HFF-Myc (cell line): ENCODE results near the gene ARL5B.
"Not testable (repeated sequence)": the region's sequence is repeated elsewhere in the genome, so short reads cannot be mapped to it uniquely, and the experiment has no call there.

ENCODE experiments used
- DNase-seq: peaks from one replicate; pipeline ENCODE4 v3.0.0-alpha.2; 2011; ENCODE audit warnings: low read depth; ENCODE audit errors: extremely low read depth
- H3K4me3 ChIP-seq: replicated peaks from 2 replicates; pipeline ENCODE4 v1.5.1; 2011; ENCODE audit warnings: low read depth, mild to moderate bottlenecking, control low read depth, low read length
- CTCF ChIP-seq: IDR thresholded peaks from 2 replicates; pipeline ENCODE4 v1.5.1; 2012; ENCODE audit warnings: mild to moderate bottlenecking, low read depth, low read length, control low read depth; ENCODE audit errors: missing control alignments

ARL5B gene

DNA sequence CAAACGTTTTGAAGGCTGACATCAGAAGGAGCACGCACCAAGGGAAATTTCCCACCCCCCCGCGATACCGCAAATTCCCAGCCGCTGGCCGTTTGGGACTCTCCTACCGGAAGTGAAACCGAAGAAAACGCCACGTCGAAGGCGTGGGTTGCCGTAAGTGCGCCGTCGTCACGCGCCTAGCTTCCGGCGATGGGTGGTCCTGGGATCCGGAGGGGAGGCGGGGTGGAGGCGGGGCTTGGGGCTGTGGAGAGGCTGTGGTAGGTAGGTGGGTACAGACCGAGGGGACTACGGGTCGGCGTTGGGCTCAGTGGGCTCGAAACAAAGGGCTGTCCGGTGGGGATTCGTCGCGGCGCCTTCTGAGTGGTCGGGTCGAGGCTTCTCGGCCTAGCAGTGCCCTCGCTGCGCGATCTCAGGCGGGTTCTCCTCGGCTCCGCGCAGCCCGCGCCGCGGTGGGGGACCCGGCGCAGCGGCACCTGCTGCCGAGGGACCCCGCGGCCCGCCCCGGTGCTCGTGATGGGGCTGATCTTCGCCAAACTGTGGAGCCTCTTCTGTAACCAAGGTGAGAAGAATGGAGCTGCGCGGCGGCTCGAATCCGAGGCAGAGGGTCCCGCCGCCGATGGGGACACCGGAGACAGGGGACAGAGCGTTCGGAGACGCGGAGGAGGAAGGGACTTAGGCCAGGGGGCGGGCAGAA lies at the start of gene ARL5B:
TSS of gene ARL5B (plus strand) at position 307 of the 694 bp plus-strand sequence. CDS start at position 514, 207 bp downstream.
- TF ChIP-seq CTCF = no peak
- peak; percentile 86 for DNase-seq
- peak within 1 kb of the TSS; percentile 94 for H3K4me3 ChIP-seq

DNA sequence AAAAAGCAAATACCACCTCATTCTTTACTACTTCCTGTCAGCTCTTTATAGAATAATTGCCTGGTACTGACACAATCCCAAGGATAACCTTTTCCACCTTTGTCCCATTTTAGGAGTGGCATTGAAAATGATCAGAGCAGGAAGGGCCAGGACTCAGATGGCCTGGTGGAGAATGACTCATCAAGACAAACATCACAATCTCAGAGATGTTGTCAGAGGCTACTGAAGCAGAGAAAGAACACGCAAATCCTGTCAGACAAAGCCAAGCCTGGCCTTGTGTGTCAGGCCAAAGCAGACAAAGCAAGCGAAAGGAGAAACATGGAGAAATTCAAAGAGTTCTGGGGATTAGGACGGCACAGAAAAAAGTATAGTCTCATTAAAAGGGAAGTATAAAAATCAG lies 48.7 kb upstream of the ARL5B start:
- no peak for TF ChIP-seq CTCF
- DNase-seq = peak; percentile 20
- H3K4me3 ChIP-seq = no peak overlapping the region

GRCh38 chr10:18611168-18611567 lies 48.1 kb upstream of the ARL5B start:
- no peak for DNase-seq
- H3K4me3 ChIP-seq = no peak overlapping the region
- no peak for TF ChIP-seq CTCF

- no peak for DNase-seq
- TF ChIP-seq CTCF = no peak
These were observed 43.6 kb upstream of the ARL5B start for GRCh38 chr10:18615618-18616017.

GRCh38 chr10:18616337-18616736 lies 42.9 kb upstream of the ARL5B start:
- no peak for DNase-seq
- TF ChIP-seq CTCF = no peak
- H3K4me3 ChIP-seq = no peak overlapping the region

More at GRCh38 chr10:18615618-18616017, 43.6 kb upstream of the ARL5B start:
- H3K4me3 ChIP-seq = no peak overlapping the region

DNA sequence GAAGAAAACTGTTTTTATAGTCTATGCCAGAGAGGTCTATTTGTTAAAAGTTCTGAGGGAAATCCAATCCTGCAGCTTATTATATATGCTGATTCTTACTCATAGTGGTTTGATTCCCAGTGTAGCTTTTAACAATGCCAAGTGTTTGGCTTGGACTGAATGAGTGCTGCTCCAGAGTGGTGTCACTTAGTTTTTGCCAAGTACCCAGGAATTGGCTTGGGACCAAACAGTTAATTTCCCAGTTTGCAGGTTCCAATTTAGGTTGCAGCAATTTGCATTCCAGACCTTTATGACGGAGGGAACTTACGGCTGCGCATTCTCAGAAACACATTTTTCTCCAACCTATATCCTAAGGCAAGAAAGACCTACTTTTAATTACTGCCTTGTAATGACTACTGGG lies 40.2 kb upstream of the ARL5B start:
- no peak for TF ChIP-seq CTCF
- DNase-seq = no peak
- no peak overlapping the region for H3K4me3 ChIP-seq

- no peak overlapping the region for H3K4me3 ChIP-seq
- DNase-seq = no peak
- no peak for TF ChIP-seq CTCF
These were observed 38.4 kb upstream of the ARL5B start for GRCh38 chr10:18620856-18621255.

- not testable (repeated sequence) for DNase-seq, H3K4me3 ChIP-seq
These were observed 35.6 kb upstream of the ARL5B start for GRCh38 chr10:18623671-18624070.
